Spleen (tissue), 7 donors: ENCODE measurements around the gene ZNF532.

ENCODE experiments used
- POLR2A ChIP-seq, 3 donors: fragments of 450-650 bp; IDR thresholded peaks; one replicate each; pipeline ENCODE4 v1.5.1; 2017; ENCODE audit warnings: antibody characterized with exemption in 3 of 3, mild to moderate bottlenecking in 1 of 3
- TF ChIP-seq, protein P1 (sequence below), 11 experiments: fragments of 200-600 bp in 7 of 11; fragments of 450-650 bp in 4 of 11; sonication (generic) in 4 of 11; IDR thresholded peaks in 8 of 11; conservative IDR thresholded peaks in 3 of 11; 1 replicate in 7 of 11; 2 replicates in 4 of 11; pipeline versions ENCODE4 v1.4.0 to v1.8.0; 2016 to 2021; ENCODE audit warnings: antibody characterized with exemption in 11 of 11, inconsistent platforms in 4 of 11, mild to moderate bottlenecking in 1 of 11
- donor health status: DM: no; HTN: no; CAD: no; lungs with moderate emphysema.
- donor health status: DM: no; HTN: no; CAD: no.
- donor health status: DM: no; HTN: no; CAD: no.

DNA sequence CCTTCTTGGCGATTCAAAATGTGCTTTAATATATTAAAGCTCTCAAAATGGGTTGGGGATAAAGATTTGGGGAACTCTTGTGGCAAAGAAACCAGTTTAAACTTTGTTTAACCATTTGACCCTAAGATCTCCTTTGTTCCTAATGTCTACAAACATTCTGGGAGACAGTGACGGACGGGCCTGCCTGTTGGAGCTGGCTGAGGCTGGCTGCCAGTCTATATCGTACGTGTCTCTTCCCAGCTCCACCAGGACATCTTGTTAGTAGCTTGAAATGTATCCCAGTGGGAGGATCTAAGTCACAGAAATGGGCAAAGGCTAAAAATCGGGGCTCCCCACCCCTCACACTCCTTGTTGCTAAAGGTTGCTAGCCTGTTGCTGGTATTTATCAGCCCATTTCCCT lies 30.7 kb downstream of the ZNF532 start:
- TF ChIP-seq POLR2A (IDR thresholded peaks at IDR 0.05): no peak
- TF ChIP-seq, protein P1, sequence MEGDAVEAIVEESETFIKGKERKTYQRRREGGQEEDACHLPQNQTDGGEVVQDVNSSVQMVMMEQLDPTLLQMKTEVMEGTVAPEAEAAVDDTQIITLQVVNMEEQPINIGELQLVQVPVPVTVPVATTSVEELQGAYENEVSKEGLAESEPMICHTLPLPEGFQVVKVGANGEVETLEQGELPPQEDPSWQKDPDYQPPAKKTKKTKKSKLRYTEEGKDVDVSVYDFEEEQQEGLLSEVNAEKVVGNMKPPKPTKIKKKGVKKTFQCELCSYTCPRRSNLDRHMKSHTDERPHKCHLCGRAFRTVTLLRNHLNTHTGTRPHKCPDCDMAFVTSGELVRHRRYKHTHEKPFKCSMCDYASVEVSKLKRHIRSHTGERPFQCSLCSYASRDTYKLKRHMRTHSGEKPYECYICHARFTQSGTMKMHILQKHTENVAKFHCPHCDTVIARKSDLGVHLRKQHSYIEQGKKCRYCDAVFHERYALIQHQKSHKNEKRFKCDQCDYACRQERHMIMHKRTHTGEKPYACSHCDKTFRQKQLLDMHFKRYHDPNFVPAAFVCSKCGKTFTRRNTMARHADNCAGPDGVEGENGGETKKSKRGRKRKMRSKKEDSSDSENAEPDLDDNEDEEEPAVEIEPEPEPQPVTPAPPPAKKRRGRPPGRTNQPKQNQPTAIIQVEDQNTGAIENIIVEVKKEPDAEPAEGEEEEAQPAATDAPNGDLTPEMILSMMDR (IDR thresholded peaks at IDR 0.05 in 8 of 11, conservative IDR thresholded peaks at IDR 0.05 in 3 of 11): no peak
